Ureter (tissue), 1 donor: ENCODE measurements around the gene MACF1. TPM values are rescaled to one million over a fixed set of nuclear protein-coding genes. Genes with fewer than 3 reads are reported as not detected.

Experiments
- DNase-seq: peaks from one replicate; pipeline ENCODE4 v3.0.0-alpha.2; 2020; ENCODE audit warnings: low spot score
- total RNA-seq: library from RNA; stranded (reverse); gene quantifications from one replicate; pipeline ENCODE4 v1.2.4, GENCODE V29; 2023
- donor health status: DM: yes; HTN: yes; CAD: no.

MACF1 gene
- total RNA-seq, 1 donor from 2014 or later, result 353 TPM

- no peak for DNase-seq
Observed at GRCh38 chr1:39310015-39310414, 105.5 kb downstream of the MACF1 start.

DNA sequence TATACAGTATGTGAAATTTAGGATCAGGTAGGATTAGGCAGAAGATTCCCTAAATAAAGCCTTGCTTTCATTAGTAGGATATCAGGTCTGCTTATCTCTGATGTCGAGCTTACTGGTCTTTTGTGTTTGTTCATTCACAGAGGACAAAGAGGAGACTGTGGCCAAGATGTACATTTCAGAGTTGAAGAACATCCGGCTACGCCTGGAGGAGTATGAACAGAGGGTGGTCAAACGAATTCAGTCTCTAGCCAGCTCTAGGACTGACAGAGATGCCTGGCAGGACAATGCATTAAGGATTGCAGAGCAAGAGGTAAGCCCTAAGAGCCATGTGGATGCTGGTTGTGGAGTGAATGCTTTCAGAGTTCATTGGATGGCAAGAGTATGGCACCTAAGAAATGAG is 106.2 kb downstream of the MACF1 start:
- no peak for DNase-seq

DNA sequence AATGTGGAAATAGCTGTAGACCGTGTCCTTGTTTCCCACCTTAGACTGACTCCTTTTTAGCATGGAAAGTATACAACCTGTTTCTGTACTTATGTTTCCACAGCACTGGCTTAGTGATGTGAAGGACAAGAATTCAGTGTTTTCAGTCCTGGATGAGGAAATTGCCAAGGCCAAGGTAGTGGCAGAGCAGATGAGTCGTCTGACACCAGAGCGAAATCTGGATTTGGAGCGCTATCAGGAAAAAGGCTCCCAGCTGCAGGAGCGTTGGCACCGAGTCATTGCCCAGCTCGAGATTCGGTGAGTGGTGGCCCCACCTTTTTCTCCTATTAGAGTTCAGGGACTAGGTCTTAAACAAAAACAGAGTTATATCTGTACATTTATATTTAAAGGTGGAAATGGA is 112.6 kb downstream of the MACF1 start:
- no peak for DNase-seq

DNA sequence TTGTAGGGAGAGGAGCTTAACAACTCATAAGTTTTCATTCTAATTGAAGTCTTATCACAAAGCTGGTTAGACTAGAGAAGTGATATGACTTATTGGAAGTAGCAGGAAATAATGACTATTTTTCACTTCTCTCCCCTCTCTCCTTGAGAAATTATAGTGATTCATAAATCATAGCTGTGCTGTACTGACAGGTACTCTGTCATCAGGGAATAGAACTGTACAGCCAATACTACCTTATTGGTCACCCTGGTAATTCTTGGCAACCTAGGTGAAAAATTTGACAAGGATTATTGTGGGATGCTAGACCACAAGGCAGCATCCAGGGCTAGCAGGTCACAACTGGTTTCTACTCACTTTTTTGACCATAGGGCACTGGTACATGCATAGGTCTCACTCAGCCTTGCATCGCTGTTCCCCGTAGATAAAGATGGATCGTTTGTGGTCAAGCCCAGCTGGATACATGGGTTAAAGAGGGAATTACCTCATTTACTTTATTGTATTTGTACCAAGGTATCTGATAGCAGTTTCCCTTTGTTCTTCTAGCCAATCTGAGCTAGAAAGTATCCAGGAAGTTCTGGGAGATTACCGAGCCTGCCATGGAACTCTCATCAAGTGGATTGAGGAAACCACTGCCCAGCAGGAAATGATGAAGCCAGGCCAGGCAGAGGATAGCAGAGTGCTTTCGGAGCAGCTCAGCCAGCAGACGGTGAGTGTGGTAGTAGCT is 113.6 kb downstream of the MACF1 start:
- no peak for DNase-seq

GRCh38 chr1:39321979-39322378 is 117.5 kb downstream of the MACF1 start:
- no peak for DNase-seq

- DNase-seq, result no peak
Observed at GRCh38 chr1:39322431-39322830, 117.9 kb downstream of the MACF1 start.

GRCh38 chr1:39324888-39325287 is 120.4 kb downstream of the MACF1 start:
- no peak for DNase-seq

- DNase-seq, result no peak
Observed at GRCh38 chr1:39326836-39327235, 122.3 kb downstream of the MACF1 start.

GRCh38 chr1:39328095-39328494 is 123.6 kb downstream of the MACF1 start:
- no peak for DNase-seq

DNA sequence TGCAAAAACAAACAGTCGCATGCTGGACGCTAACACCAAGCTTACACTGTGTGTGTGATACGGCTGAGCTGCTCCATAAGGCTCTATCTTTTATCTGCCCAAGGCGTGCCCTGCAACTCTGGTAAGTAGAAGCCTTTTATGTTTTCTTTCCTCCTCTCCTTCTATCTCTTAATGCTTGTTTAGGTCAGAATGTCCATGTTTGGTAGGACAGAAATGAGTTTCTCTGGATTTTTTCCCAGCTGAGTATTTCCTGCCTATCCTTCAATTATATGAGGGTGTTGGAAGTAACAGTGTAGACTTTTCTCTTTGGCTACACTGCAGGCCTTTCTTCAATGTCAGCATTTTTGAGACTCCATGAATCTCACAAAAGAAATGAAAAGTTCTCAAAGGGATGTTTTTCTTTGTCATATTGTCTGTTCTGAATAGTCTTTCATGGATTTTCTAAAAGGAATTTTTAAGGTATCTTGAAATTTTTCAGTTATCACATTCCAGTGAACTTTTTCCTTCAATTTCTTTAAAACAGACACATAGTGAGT is 124.2 kb downstream of the MACF1 start:
- no peak for DNase-seq

DNA sequence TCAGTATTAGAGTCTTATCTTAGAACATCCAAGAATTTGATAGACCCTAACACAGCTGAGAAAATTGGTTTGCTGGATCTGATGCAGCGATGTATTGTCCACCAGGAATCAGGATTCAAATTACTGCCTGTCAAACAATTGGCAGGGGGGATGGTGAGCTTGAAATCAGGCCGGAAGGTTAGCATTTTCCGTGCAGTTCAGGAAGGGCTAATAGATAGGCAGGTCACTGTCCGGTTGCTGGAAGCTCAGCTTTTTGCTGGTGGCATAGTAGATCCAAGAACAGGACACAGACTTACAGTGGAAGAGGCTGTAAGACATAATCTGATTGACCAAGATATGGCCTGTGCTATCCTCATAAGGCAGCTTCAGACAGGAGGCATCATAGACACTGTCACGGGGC is 127.2 kb downstream of the MACF1 start:
- DNase-seq, result no peak

DNA sequence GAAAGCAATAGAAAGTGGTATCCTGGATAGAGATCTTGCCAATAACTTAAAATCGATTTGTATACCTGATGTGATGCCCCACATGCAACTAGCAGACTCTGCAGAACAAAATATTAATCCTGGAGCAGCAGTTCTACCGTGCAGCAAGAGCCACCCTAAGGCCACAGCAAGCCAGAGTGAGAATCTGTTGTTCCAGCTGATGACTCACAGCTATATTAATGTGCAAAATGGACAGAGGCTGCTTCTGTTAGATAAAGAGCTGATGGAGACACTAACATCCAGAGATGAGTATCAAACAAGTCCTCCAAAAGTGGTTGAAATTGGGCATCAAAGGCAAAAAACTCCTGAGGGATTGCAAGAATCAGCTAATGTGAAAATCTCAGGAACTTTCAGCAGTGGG is 127.8 kb downstream of the MACF1 start:
- no peak for DNase-seq

GRCh38 chr1:39332828-39333227 is 128.3 kb downstream of the MACF1 start:
- DNase-seq, result no peak

DNA sequence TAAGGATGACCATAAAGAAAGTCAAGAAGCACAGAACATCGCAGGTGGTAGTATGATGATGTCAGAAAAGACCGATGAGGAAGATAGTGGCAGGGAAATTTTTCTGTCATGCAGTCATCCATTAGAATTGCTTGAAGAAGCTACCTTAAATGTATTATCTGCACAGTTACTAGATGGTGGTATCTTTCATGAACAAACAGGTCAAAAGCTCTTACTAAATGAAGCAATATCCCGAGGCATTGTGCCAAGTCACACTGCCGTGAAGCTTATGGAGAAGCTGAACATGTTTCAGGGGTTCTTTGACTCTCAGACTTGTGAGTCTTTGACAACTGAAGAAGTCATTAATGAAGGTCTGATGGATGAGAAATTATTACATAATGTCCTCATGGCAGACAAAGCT is 128.8 kb downstream of the MACF1 start:
- no peak for DNase-seq

DNA sequence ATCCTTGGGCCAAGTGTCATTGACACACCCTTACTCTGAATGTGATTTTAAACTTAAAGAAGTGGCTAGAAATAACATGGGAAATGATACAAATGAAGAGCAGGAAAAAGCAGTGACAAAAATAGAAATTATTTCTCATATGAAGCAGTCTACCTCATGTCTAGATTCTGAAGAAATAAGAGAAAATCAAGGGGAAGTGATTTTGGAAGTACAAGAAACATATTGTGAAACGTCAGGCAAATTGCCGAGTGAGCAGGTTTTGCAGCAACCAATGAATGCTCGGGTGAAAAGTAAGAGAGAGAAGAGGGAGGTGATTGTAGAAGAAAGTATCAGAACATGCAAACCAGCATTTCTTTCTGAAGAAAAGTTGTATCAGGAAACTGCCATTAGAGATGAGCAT is 130.7 kb downstream of the MACF1 start:
- DNase-seq, result no peak

DNA sequence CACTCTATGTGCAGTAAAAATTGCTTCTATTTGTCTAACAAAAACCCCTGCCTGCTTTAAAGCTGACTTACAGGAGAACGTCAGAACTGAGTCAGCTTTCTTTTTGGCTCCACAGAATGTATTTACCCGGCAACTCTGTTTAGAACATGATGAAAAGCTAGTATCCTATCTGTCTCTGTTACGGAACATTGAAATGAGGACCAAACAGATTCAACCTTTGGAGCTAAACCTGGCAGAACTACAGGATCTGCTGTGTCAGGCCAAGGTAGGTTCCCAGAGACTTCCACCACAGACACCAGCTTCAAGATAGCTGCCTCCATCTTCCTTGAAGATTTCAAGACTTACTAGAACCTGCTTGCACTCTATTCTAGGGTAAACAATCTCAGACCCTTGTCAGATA is 132.6 kb downstream of the MACF1 start:
- no peak for DNase-seq

DNA sequence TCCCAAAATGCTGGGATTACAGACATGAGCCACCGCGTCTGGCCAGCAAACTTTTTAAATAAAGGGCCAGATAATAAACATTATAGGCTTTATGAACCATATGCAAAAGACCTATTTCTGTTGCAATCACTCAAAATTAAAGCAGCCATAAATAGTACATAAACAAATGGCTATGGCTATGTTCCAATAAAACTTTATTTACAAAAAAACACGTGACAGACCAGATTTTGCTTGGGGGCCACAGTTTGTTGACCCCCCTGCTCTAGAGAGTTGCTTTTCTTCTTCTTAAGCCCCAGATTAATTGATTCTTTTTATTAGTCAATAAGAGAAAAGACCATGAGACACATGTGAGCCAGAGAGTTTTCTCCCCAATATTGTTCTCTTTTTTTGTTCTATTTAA is 138.3 kb downstream of the MACF1 start:
- DNase-seq, result no peak

GRCh38 chr1:39344394-39345154 is 140.1 kb downstream of the MACF1 start:
- DNase-seq, result no peak

DNA sequence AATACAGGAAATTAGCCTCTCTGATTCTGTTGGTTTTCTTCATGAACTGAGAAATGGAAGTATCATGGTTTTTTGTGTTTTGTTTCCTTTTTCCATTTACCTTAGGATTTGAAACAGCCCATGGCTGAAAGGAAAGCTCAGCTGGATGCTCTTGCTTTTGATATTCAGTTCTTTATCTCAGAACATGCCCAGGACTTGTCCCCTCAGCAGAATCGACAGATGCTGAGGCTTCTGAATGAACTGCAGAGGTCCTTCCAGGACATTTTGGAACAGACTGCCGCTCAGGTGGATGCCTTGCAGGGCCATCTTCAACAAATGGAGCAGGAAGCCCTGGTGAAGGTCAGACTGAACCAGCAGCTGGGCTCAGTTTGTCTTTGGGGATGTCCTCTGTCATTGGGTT is 142.4 kb downstream of the MACF1 start:
- DNase-seq, result no peak

- no peak for DNase-seq
Observed at GRCh38 chr1:39348278-39348677, 143.8 kb downstream of the MACF1 start.

DNA sequence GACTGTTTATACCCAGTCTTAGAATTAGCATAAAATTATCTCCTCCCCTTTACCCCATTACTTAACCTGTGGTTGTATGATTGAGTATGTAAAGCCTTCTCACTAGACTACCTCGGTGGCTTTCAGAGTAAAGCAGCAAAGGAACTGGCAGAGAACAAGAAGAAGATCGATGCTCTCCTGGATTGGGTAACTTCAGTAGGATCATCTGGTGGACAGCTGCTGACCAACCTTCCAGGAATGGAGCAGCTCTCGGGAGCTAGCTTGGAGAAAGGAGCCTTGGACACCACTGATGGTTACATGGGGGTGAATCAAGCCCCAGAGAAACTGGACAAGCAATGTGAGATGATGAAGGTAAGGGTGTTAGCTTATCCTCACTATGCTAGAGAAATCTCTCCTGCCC is 148.4 kb downstream of the MACF1 start:
- DNase-seq, result no peak

DNA sequence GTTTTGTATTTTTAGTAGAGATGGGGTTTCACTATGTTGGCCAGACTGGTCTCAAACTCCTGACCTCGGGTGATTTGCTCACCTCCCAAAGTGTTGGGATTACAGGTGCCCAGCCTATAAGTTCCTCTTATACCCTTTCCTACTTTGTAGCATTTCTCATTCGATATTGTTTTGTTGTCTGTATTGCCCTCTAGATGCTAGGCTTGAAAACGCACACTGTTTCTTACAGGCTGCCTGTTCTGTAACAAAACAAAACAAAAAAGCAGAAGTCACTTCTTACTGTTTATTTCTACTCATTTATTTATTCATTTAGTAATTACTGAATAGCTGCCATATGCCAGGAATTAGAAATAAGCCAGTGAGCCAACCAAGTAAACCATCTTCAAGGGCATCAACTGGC is 150.1 kb downstream of the MACF1 start:
- no peak for DNase-seq

DNA sequence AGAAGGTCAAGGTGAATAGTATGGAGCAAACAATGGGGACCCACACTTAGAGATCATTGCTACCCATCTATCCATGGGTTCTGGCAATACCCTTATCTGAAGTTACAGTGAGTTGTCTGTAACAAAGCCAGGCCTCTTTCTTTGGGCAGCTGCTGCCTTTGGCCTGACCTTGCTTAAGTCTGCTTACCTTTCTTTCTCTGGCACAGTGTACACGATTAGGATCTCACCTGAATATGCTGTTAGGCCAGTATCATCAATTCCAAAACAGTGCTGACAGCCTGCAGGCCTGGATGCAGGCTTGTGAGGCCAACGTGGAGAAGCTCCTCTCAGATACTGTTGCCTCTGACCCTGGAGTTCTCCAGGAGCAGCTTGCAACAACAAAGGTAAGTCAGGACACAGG is 154.0 kb downstream of the MACF1 start:
- no peak for DNase-seq
